OCI-LY7 (cell line): Measurements from ENCODE around the gene TNK1. TPM values are rescaled to one million over a fixed set of nuclear protein-coding genes. Genes with fewer than 3 reads are reported as not detected.

Experiments used
- BruUV-seq: library from RNA; stranded (reverse); fragments of 400-500 nt; replicated peaks from 2 replicates; lab custom pipeline; 2021; lab: Mats Ljungman, UMichigan
- CTCF ChIA-PET: fragments of 300-600 bp; sonication (Branson Sonifier 250); formaldehyde crosslinking; loops from one replicate; lab custom pipeline; 2022; ENCODE audit warnings: antibody characterized with exemption; ENCODE audit not compliant: unreplicated experiment; lab: Charles Lee
- POLR2A ChIA-PET: fragments of 300-600 bp; sonication (Branson Sonifier 250); formaldehyde crosslinking; loops from one replicate; lab custom pipeline; 2022; ENCODE audit warnings: antibody characterized with exemption; lab: Charles Lee
- DNase-seq: peaks from one replicate; pipeline ENCODE4 v3.0.0-alpha.2; 2015; ENCODE audit warnings: low spot score
- H2AFZ ChIP-seq: fragments of 200-600 bp; sonication (generic), shearing (Covaris generic); 2 replicates; pipeline ENCODE4 v1.6.1; 2014; ENCODE audit warnings: mild to moderate bottlenecking, antibody characterized with exemption, low read length, moderate library complexity
- H3K27ac ChIP-seq: fragments of 200-600 bp; sonication (generic); 2 replicates; pipeline ENCODE4 v1.5.1; 2014; ENCODE audit warnings: mixed run types, low read depth, mild to moderate bottlenecking, moderate library complexity, low read length, inconsistent platforms; ENCODE audit not compliant: poor library complexity, severe bottlenecking
- H3K36me3 ChIP-seq: fragments of 200-600 bp; sonication (generic); 2 replicates; pipeline ENCODE4 v1.6.1; 2014; ENCODE audit warnings: mild to moderate bottlenecking, antibody characterized with exemption, low read length, moderate library complexity, mixed read lengths; ENCODE audit not compliant: insufficient read depth
- H3K4me1 ChIP-seq: fragments of 200-600 bp; sonication (generic); 2 replicates; pipeline ENCODE4 v1.5.1; 2014; ENCODE audit warnings: mild to moderate bottlenecking, low read length; ENCODE audit not compliant: insufficient read depth, poor library complexity, severe bottlenecking
- H3K4me2 ChIP-seq: fragments of 200-600 bp; sonication (generic); 2 replicates; pipeline ENCODE4 v1.6.1; 2014; ENCODE audit warnings: mild to moderate bottlenecking, low read length
- H3K4me3 ChIP-seq: fragments of 200-600 bp; sonication (generic); 2 replicates; pipeline ENCODE4 v1.5.1; 2014; ENCODE audit warnings: mild to moderate bottlenecking, low read depth, low read length; ENCODE audit not compliant: poor library complexity, severe bottlenecking
- H3K79me2 ChIP-seq: fragments of 200-600 bp; sonication (generic); 2 replicates; pipeline ENCODE4 v1.6.1; 2016; ENCODE audit warnings: low read depth, mild to moderate bottlenecking, low read length, moderate library complexity, mixed read lengths; ENCODE audit not compliant: insufficient read depth
- H3K9me2 ChIP-seq: fragments of 200-600 bp; sonication (generic); 2 replicates; pipeline ENCODE4 v1.6.1; 2016; ENCODE audit warnings: mild to moderate bottlenecking, low read length, mixed read lengths; ENCODE audit not compliant: insufficient read depth
- H3K9me3 ChIP-seq: fragments of 200-600 bp; sonication (generic); 2 replicates; pipeline ENCODE4 v1.6.1; 2014; ENCODE audit warnings: mild to moderate bottlenecking, mixed run types, low read length, mixed read lengths
- H4K20me1 ChIP-seq: fragments of 200-600 bp; sonication (generic); 2 replicates; pipeline ENCODE4 v1.6.1; 2014; ENCODE audit warnings: mild to moderate bottlenecking, antibody characterized with exemption, low read length, moderate library complexity, mixed read lengths; ENCODE audit not compliant: insufficient read depth
- EZH2phosphoT487 ChIP-seq: fragments of 200-600 bp; sonication (generic); IDR thresholded peaks from 2 replicates; pipeline ENCODE4 v1.6.1; 2018; ENCODE audit warnings: low read depth, borderline replicate concordance, mild to moderate bottlenecking, mixed run types, antibody characterized with exemption, low read length, moderate library complexity, mixed read lengths
- intact Hi-C: fragments of 100-400 bp; cut with micrococcal nuclease; formaldehyde crosslinking; loops from one replicate; pipeline ENCODE4 v1.10.0; 2022; ENCODE audit not compliant: unreplicated experiment
- total RNA-seq, 2 experiments: library from RNA; depleted of rRNA in 1 of 2; stranded (reverse); fragments of >200 nt in 1 of 2; shearing (Covaris generic) in 1 of 2; gene quantifications; 2 replicates each; pipeline ENCODE4 v1.2.3, GENCODE V29; 2014 to 2022
- TF ChIP-seq, protein P1 (sequence below): fragments of 200-600 bp; sonication (generic); conservative IDR thresholded peaks from 2 replicates; pipeline ENCODE4 v1.5.1; 2014; ENCODE audit warnings: mild to moderate bottlenecking, antibody characterized with exemption, low read length, moderate library complexity, mixed read lengths

The TNK1 gene
- total RNA-seq, 2 experiments from 2014 or later: 5.0 to 6.4 TPM

GRCh38 chr17:7380321-7380720 is 568 bp upstream of the TNK1 start:
- H3K4me1 ChIP-seq: peaks cover 11% of the 10 kb centered on the region
- H4K20me1 ChIP-seq: no peaks in the 10 kb centered on the region
- no peak for DNase-seq
- no peak overlapping the region for H3K27ac ChIP-seq
- POLR2A ChIA-PET: no interaction called here
- intact Hi-C loops: no loop called here
- CTCF ChIA-PET: no interaction called here
- no peak overlapping the region for H3K4me2 ChIP-seq
- no peaks in the 10 kb centered on the region for H3K79me2 ChIP-seq
- no peak for TF ChIP-seq EZH2phosphoT487
- TF ChIP-seq, protein P1, sequence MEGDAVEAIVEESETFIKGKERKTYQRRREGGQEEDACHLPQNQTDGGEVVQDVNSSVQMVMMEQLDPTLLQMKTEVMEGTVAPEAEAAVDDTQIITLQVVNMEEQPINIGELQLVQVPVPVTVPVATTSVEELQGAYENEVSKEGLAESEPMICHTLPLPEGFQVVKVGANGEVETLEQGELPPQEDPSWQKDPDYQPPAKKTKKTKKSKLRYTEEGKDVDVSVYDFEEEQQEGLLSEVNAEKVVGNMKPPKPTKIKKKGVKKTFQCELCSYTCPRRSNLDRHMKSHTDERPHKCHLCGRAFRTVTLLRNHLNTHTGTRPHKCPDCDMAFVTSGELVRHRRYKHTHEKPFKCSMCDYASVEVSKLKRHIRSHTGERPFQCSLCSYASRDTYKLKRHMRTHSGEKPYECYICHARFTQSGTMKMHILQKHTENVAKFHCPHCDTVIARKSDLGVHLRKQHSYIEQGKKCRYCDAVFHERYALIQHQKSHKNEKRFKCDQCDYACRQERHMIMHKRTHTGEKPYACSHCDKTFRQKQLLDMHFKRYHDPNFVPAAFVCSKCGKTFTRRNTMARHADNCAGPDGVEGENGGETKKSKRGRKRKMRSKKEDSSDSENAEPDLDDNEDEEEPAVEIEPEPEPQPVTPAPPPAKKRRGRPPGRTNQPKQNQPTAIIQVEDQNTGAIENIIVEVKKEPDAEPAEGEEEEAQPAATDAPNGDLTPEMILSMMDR: no peak
- no peaks in the 10 kb centered on the region for H3K9me2 ChIP-seq
- 0 out of 2 replicates have a peak, but pooled peaks cover 6% of the 10 kb centered on the region for H3K9me3 ChIP-seq
- no peaks in the 10 kb centered on the region for H3K36me3 ChIP-seq
- no TSS peak for BruUV-seq
- no peak overlapping the region for H2AFZ ChIP-seq
- H3K4me3 ChIP-seq: no peak overlapping the region

DNA sequence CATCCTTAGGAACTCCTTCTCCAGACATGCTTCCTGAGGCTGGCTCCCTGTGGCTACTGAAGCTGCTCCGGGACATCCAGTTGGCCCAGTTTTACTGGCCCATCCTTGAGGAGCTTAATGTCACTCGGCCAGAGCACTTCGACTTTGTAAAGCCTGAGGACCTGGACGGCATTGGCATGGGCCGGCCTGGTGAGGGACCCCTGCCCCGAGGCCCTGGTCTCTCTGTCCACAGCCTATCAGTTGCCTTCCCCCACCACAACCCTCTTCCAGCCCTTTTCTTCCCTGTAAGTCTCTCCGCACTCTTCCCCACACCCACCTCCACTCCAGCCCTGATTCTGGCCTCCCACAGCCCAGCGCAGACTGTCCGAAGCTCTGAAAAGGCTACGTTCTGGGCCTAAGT is 2.0 kb downstream of the TNK1 start:
- no TSS peak for BruUV-seq
- H3K4me3 ChIP-seq: no peak overlapping the region
- TF ChIP-seq, protein P1: no peak
- H3K79me2 ChIP-seq: no peaks in the 10 kb centered on the region
- H3K27ac ChIP-seq: no peak overlapping the region
- intact Hi-C loops: no loop called here
- CTCF ChIA-PET: no interaction called here
- no peaks in the 10 kb centered on the region for H3K9me2 ChIP-seq
- peaks cover 11% of the 10 kb centered on the region for H3K4me1 ChIP-seq
- no peak overlapping the region for H3K4me2 ChIP-seq
- DNase-seq: no peak
- no peaks in the 10 kb centered on the region for H4K20me1 ChIP-seq
- POLR2A ChIA-PET: interaction anchor here (0.7 kb wide), 1 partner anchor 92 kb away, joined by 3 read pairs; no protein-coding TSS in a partner anchor
- H2AFZ ChIP-seq: no peak overlapping the region
- 0 out of 2 replicates have a peak, but pooled peaks cover 6% of the 10 kb centered on the region for H3K9me3 ChIP-seq
- no peaks in the 10 kb centered on the region for H3K36me3 ChIP-seq

DNA sequence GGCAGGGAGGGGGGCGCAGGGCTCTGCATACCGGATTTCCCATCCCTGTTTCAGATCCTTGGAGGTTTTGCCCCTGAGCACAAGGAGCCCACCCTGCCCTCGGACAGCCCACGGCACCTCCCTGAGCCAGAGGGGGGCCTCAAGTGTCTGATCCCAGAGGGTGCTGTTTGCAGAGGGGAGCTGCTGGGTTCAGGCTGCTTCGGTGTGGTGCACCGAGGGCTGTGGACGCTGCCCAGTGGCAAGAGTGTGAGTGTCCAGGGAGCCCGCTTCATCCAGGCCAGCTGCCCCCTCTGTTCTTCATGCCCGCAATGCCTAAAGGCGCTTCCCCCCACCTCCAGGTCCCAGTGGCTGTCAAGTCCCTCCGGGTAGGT is 2.5 kb downstream of the TNK1 start:
- no peak for DNase-seq
- no peak overlapping the region for H2AFZ ChIP-seq
- intact Hi-C loops: no loop called here
- ChIA-PET POLR2A (no interaction called here), CTCF (no interaction called here)
- H4K20me1 ChIP-seq: no peaks in the 10 kb centered on the region
- no TSS peak for BruUV-seq
- no peaks in the 10 kb centered on the region for H3K9me2 ChIP-seq
- H3K4me1 ChIP-seq: peaks cover 11% of the 10 kb centered on the region
- peak overlapping the region; percentile 64 for H3K4me3 ChIP-seq
- TF ChIP-seq EZH2phosphoT487: no peak
- TF ChIP-seq, protein P1: no peak
- H3K9me3 ChIP-seq: 0 out of 2 replicates have a peak, but pooled peaks cover 6% of the 10 kb centered on the region
- no peaks in the 10 kb centered on the region for H3K36me3 ChIP-seq
- H3K79me2 ChIP-seq: no peaks in the 10 kb centered on the region
- no peak overlapping the region for H3K27ac ChIP-seq
- H3K4me2 ChIP-seq: peak overlapping the region; percentile 72
